Heart right ventricle (tissue), 16 donors: Measurements from ENCODE around the gene TSPYL6. TPM values are rescaled to one million over a fixed set of nuclear protein-coding genes. Genes with fewer than 3 reads are reported as not detected.

Source experiments
- ATAC-seq, 8 donors: fragments of 200-7000 bp; cut with Tn5 transposase; one replicate each; pipeline ENCODE4 v1.9.1; 2020; ENCODE audit warnings: mild to moderate bottlenecking in 8 of 8, moderate library complexity in 8 of 8, moderate number of reproducible peaks in 1 of 8
- DNase-seq, 2 donors: peaks; one replicate each; pipeline ENCODE4 v3.0.0-alpha.2; 2020
- H3K27ac ChIP-seq, 10 donors: fragments of 200-600 bp; sonication (generic) in 2 of 10; one replicate each; pipeline versions ENCODE4 v1.5.0 to v1.8.0; 2020 to 2022; ENCODE audit warnings: mild to moderate bottlenecking in 3 of 10
- H3K27me3 ChIP-seq, 7 donors: fragments of 200-600 bp; one replicate each; pipeline ENCODE4 v1.8.0; 2021 to 2022; ENCODE audit warnings: mild to moderate bottlenecking in 2 of 7
- H3K36me3 ChIP-seq, 9 donors: fragments of 200-600 bp; sonication (generic) in 1 of 9; one replicate each; pipeline versions ENCODE4 v1.5.0 to v1.8.0; 2020 to 2022; ENCODE audit warnings: mild to moderate bottlenecking in 2 of 9
- H3K4me1 ChIP-seq, 9 donors: fragments of 200-600 bp; sonication (generic) in 1 of 9; one replicate each; pipeline versions ENCODE4 v1.5.0 to v1.8.0; 2020 to 2022; ENCODE audit warnings: mild to moderate bottlenecking in 4 of 9
- H3K4me3 ChIP-seq, 10 donors: fragments of 200-600 bp; sonication (generic) in 2 of 10; one replicate each; pipeline versions ENCODE4 v1.5.0 to v1.8.0; 2020 to 2022; ENCODE audit warnings: mild to moderate bottlenecking in 7 of 10, moderate library complexity in 2 of 10
- H3K9me3 ChIP-seq, 11 donors: fragments of 200-600 bp in 10 of 11; sonication (generic) in 2 of 11; one replicate each; pipeline versions ENCODE4 v1.5.0 to v1.8.0; 2013 to 2022; ENCODE audit warnings: mild to moderate bottlenecking in 2 of 11, control low read depth in 1 of 11, moderate library complexity in 1 of 11
- CTCF ChIP-seq, 9 donors: fragments of 200-600 bp; sonication (generic) in 2 of 9; IDR thresholded peaks; one replicate each; pipeline versions ENCODE4 v1.5.0 to v1.8.0; 2021 to 2022; ENCODE audit warnings: antibody characterized with exemption in 9 of 9, mild to moderate bottlenecking in 5 of 9, moderate library complexity in 1 of 9
- WGBS, 2 donors: extraction: QIAGEN DNeasy Blood & Tissue Kit; methylation state at CpG; one replicate each; pipeline ENCODE4 v1.1.7; 2013; ENCODE audit warnings: inconsistent platforms in 1 of 2; 5-methylcytosine and 5-hydroxymethylcytosine counted together
- intact Hi-C, 10 donors: fragments of 100-400 bp; cut with DNase I; formaldehyde crosslinking; loops; one replicate each; pipeline versions ENCODE4 v1.11.1 to v1.14.2; 2022
- polyA plus RNA-seq, 2 donors: library from polyadenylated mRNA; stranded (reverse); fragments of 200-250 nt; gene quantifications; one replicate each; pipeline ENCODE4 v1.2.3, GENCODE V29; 2013
- total RNA-seq, 10 donors: library from RNA; stranded (reverse); fragmentation: NEBNext Ultra II Directional in 3 of 10; extraction: Animal tissue kit (Norgen Biotek cat#: 25700) in 3 of 10; gene quantifications; one replicate each; pipeline versions ENCODE4 v1.2.1 to v1.2.4, GENCODE V29; 2021 to 2023
- donor health status: Arrhythmogenic right ventricular cardiomyopathy.
- donor health status: ischemic (EF 13 %, LVEDD 7.1; RV severe dilation, severe dysfunction).
- donor health status: healthy with polysubstance abuse.
- donor health status: DM: no; HTN: yes; CAD: no.
- donor health status: DM: no; HTN: no; CAD: no.
- donor health status: ischemic (EF 25% LVEDD 6.9; RV normal size, moderate dysfunction).
- donor health status: ischemic (EF 25% LVEDD 5.7; RV mildly dilated, moderate dysfunction).
- donor health status: healthy.
- donor health status: DM: yes; HTN: yes; CAD: no.
- donor health status: Ischemic cardiomyopathy.
- donor health status: ischemic (EF 35%, LVEDD 5.7; RV mildly dilated, moderate dysfunction).
- donor health status: nonischemic (EF 11% LVEDD 7.7; RV severe dilation, severe dysfunction).
- donor health status: DM: yes; HTN: yes; CAD: no.
- donor health status: PGD.
- donor health status: ischemic (EF 29% LVEDD 5.4; RV normal size, mild dysfunction).
- donor health status: nonischemic (EF 23%, LVEDD 6.1; RV moderate dilation, normal function).

Gene TSPYL6
- total and polyA plus RNA-seq, 12 donors: 0.01 to 0.22 (median 0.20) TPM; not detected in 7

GRCh38 chr2:54262015-54262765 is 6.2 kb upstream of the TSPYL6 start:
- H3K9me3 ChIP-seq: peaks cover 0 to 4% (median 0%) of the 10 kb centered on the region in 11 donors
- peaks cover 0 to 2% (median 0%) of the 10 kb centered on the region in 9 donors for H3K4me1 ChIP-seq
- H3K4me3 ChIP-seq: no peak overlapping the region
- peak in 1 of 8 donors; percentile 52 for ATAC-seq
- H3K36me3 ChIP-seq: no peaks in the 10 kb centered on the region
- H3K27me3 ChIP-seq: no peaks in the 10 kb centered on the region
- TF ChIP-seq CTCF (IDR thresholded peaks at IDR 0.05): no peak
- WGBS, 2 donors: 83 to 87% methylated on average over 2 of the region's 2 CpGs
- DNase-seq: no peak
- intact Hi-C loops: no loop called here
- no peak overlapping the region for H3K27ac ChIP-seq

DNA sequence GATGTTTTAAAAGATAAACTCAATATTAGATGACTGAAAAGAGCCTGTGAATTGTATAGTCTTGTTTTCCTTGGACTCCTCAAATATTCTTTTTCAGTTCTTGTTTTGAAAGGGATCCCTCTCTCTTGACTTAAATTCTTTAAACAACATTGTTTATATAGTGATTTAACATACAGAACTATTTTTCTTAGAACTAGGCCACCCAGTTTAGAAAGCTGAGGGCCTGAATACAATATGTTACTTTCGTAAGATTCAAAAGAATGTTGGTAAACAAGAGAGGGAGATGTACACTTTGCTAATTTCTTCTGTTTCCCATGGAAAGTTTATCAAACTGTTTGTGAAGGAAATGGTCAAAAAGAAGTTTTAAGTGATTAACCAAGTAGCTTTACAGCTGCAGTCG is 5.5 kb upstream of the TSPYL6 start:
- Histone ChIP-seq H3K27me3 (no peaks in the 10 kb centered on the region), H3K36me3 (no peaks in the 10 kb centered on the region), H3K9me3 (peaks cover 0 to 4% (median 0%) of the 10 kb centered on the region in 11 donors), H3K4me3 (no peak overlapping the region), H3K4me1 (no peaks in the 10 kb centered on the region), H3K27ac (peak overlapping the region in 1 of 10 donors; percentile 6)
- WGBS, 2 donors: 62 to 68% methylated on average over 2 of the region's 2 CpGs
- intact Hi-C loops: no loop called here
- ATAC-seq: no peak
- TF ChIP-seq CTCF (IDR thresholded peaks at IDR 0.05): no peak
- DNase-seq: no peak

DNA sequence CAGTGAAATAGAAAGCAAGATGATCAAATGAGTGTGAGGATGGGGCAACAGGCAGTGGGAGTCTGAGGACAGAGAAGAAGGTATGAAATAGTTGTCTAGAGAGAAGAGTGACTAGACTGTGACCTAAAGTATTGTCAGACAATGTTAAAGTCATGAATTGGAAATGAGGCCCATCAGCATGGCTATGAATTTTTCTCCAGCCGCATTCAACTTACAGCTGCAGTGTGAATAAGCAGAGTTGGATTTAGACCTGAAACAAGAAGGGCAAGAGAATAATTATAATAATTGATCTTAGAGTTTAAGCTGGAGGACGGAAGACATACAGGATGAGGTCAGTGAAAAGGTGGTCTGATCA is 4.2 kb upstream of the TSPYL6 start:
- no peak for DNase-seq
- no peaks in the 10 kb centered on the region for H3K27me3 ChIP-seq
- no peaks in the 10 kb centered on the region for H3K4me1 ChIP-seq
- intact Hi-C loops: no loop called here
- peaks cover 0 to under 1% (median 0%) of the 10 kb centered on the region in 11 donors for H3K9me3 ChIP-seq
- no peak overlapping the region for H3K4me3 ChIP-seq
- 96 to 99% methylated on average over 2 of the region's 2 CpGs for WGBS, 2 donors
- no peak for TF ChIP-seq CTCF (IDR thresholded peaks at IDR 0.05)
- no peak for ATAC-seq
- peaks cover 0 to 8% (median 0%) of the 10 kb centered on the region in 9 donors for H3K36me3 ChIP-seq
- no peak overlapping the region for H3K27ac ChIP-seq

DNA sequence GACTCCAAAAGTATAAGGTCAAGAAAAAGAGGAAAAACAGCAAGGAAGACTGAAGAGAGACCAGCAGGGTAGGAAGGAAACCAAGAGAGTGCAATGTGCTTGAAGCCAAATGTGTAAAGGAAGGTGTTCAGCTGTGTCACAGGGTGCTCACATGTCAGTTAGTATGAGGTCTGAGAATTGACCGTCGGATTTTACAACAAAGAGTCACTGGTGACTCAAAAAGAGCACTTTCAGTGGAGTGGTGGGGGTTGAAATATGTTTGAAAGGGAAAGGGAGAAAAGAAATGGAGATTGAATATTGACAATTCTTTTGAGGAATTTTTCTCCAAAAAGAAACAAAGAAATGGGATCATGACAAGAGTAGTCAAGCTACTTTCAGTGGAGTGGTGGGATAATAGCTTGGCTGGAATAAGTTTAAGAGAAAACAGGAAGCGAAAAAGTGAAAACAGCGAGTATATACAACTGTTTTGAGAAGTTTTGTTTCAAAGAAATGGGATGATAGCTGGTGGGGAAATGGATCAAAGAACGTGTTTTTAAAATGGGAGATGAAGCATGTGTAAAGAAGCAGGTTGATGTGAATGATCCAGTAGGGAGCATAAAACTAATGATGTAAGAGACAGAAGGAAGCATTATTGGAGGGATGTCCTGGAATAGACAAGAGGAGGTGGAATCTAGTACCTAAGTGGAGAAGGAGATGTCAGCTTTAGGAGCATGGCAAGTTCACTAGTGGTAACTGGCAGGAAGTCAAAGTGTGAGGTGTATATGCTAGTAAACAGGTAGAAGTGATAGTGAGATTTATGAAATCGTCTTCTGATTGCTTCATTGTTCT is 3.6 kb upstream of the TSPYL6 start:
- intact Hi-C loops: no loop called here
- no peak overlapping the region for H3K27ac ChIP-seq
- peaks cover 0 to 11% (median 0%) of the 10 kb centered on the region in 9 donors for H3K36me3 ChIP-seq
- no peaks in the 10 kb centered on the region for H3K27me3 ChIP-seq
- no peak for TF ChIP-seq CTCF (IDR thresholded peaks at IDR 0.05)
- DNase-seq (no peak), ATAC-seq (no peak)
- H3K9me3 ChIP-seq: no peaks in the 10 kb centered on the region
- 94 to 95% methylated on average over 6 of the region's 6 CpGs for WGBS, 2 donors
- no peak overlapping the region for H3K4me3 ChIP-seq
- no peaks in the 10 kb centered on the region for H3K4me1 ChIP-seq
